GM12875 (cell line): Measurements from ENCODE around the gene KRT74.

ENCODE experiments used
- H3K4me3 ChIP-seq: one replicate; pipeline ENCODE4 v1.5.1; 2011; ENCODE audit warnings: low read depth, low read length, control low read depth
- CTCF ChIP-seq: IDR thresholded peaks from 2 replicates; pipeline ENCODE4 v1.5.1; 2011; ENCODE audit warnings: low read depth, mild to moderate bottlenecking, control low read depth, inconsistent platforms, low read length, moderate library complexity, borderline replicate concordance; ENCODE audit not compliant: insufficient read depth

KRT74 gene

GRCh38 chr12:52551216-52551865 is 22.3 kb downstream of the KRT74 start:
- H3K4me3 ChIP-seq: no peak overlapping the region
- no peak for TF ChIP-seq CTCF

- H3K4me3 ChIP-seq: no peak overlapping the region
- TF ChIP-seq CTCF: no peak
These were observed 27.5 kb downstream of the KRT74 start for GRCh38 chr12:52546126-52546525.

- TF ChIP-seq CTCF: no peak
- H3K4me3 ChIP-seq: no peak overlapping the region
These were observed 29.4 kb downstream of the KRT74 start for GRCh38 chr12:52543985-52544883.

GRCh38 chr12:52542785-52543318 is 30.8 kb downstream of the KRT74 start:
- TF ChIP-seq CTCF: no peak
- H3K4me3 ChIP-seq: no peak overlapping the region

- TF ChIP-seq CTCF: no peak
- H3K4me3 ChIP-seq: no peak overlapping the region
These were observed 31.5 kb downstream of the KRT74 start for GRCh38 chr12:52542157-52542556.

GRCh38 chr12:52541709-52542108 is 31.9 kb downstream of the KRT74 start:
- H3K4me3 ChIP-seq: no peak overlapping the region
- no peak for TF ChIP-seq CTCF
